ENCODE results near the gene KRT4. TPM values are rescaled to one million over a fixed set of nuclear protein-coding genes. Genes with fewer than 3 reads are reported as not detected.

The KRT4 gene
- total RNA-seq, 1 donor from 2014 or later: not detected

DNA sequence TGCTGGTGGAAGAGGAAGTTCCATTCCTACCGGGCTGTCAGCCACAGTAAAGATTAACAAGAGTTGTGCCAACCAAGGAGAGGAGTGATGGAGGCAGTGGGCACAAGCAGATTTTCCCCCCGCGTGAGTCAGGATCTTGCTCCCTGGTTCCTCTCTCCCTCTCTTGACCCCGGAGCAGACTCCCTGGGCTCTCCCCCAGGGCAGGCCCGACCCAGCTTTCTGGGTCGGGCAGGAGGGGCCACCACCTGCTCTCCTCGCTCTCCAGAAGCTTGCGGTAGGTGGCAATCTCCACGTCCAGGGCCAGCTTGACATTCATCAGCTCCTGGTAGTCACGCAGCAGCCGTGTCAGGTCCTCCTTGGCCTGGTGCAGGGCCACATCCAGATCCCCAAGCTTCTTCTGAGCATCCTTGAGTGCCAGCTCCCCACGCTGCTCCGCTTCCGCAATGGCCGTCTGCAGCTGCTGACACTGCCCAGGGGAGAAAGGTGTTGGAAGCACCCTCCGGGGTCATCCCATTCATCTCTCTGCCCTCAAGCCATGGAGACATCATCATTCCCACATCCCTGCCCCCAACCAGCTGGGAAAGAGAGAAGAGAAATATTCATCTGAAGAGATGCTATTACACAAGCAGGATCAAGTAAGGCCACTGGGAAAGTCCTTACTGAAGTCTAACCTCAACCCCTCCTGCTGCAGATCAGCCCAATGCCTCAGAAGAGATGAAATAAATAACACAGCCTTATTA is 9.0 kb upstream of the KRT4 start:
- DNase-seq (ENCODE audit: extremely low read depth, low read depth, low spot score): no peak

DNA sequence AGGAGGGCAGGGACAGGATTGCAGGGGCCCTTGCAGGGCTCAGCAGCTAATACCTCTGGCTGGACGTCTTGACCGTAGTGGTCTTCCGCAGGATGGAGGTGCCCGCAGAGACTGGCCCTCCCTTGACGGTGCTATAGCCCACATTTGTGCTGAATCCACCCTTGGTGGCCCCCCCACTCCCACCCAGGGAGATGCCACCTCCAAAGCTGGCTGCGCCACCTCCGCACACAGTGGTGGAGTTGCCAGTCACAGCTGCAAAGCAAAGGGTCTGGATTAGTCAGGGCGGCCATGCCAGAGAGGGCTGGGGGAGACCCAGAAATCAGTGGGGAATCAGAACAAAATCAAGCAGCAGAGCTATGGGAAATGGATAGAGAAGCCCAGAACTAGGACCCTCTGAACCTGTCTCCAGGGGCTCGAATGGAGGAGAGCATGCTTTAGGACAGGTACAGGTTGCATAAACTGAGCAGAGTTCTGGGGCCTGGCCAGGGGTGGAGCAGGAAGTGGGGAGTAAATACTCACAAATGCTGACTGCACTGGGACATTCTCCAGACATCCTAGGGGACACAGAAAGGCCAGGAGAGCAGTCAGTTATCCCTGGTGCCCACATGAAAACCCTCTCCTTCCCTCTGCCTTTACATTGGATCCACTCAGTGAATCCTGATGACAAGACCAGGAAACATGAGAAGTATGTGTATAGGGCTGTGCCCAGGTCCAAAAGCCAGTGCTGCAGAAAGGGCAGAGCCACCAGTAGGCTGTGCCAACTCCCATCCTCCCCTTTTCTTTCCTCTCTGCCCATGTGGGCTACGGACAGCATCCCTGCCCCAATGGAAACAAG is 8.1 kb upstream of the KRT4 start:
- no peak for DNase-seq (ENCODE audit: extremely low read depth, low read depth, low spot score)

DNA sequence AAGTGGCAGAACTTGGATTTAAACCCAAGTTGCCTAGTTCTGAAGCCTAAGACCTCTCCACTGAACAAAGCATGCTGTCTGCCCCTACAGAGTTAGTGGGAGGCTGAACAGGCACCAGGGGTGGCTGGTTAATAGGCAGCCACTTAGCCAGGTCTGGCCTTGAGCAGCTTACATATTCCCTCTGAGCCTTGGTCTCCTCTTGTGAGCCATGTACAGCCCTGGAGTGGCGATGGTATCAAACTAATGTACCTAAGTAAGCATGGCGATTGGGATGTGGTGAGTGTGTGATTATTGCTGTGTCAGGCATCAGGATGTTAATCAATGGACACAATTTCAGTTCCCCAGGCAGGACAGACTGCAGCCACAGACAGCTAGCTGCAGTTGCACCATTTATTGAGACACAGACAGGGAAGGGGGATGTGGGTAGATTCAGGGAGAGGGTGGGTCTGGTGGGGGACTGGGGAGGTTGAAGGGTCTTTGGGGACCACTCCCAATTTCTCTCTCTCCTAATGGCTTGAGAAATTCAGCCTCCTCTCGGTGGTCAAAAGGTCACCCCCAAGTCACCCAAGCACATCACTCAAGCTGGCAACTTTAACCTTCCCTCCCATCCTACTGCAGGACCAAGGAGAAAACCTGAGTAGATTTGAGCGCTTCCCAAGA is 7.3 kb upstream of the KRT4 start:
- DNase-seq (ENCODE audit: extremely low read depth, low read depth, low spot score): no peak

DNA sequence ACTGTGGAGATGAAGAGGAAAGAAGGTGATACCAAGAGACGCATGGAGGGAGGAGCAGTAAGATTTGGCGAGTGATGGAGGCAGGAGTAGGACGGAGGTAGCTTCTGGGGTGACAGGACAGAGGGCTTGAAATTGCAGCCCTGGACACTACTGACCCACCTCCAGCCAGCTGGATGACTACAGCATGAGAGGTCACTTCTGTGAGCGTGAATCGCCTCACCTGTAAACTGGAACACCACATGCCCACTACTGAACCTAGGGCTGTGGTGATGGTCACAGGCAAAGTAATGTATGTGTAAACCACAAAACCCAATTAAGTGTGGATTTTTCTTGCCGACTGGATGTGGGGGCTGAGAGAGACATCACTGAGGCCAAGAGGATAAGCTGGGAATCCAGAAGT is 6.6 kb upstream of the KRT4 start:
- DNase-seq (ENCODE audit: extremely low read depth, low read depth, low spot score): no peak

DNA sequence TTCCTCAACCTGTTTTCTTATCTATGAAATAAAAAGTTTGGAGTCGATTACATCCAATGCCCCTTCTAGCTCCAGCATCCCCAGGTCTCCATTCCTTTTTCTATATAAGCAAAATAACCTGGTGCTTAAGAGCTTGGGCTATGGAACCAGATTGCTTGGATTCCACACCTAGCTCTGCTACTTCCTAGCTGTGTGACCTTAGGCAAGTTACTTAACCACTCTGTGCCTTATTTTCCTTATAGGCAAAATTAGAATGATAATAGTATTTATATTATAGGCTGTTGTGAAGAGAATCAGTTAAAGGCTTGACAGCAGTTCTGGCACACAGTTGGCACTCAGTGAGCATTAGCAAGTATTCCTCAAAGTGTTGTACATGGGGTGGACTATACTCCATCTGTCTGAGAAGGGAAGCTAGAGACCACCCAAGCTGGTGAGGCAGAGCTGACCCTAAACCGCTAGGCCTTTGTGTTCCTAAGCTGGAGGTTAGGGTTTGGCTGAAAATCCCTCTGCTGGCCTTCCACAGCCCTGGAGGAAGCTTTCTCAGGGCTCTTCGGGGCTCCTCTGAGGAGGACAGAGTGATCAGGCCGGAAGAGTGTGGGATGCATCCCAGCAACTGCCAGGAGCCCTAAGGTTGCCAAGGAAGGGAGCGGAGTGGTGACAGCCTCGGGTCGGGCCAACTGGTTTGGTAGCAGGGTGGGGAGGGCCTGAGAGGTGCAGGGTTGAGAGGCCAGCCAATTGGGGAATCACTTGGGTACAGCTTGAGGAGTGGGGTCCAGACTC is 6.0 kb upstream of the KRT4 start:
- no peak for DNase-seq (ENCODE audit: extremely low read depth, low read depth, low spot score)

DNA sequence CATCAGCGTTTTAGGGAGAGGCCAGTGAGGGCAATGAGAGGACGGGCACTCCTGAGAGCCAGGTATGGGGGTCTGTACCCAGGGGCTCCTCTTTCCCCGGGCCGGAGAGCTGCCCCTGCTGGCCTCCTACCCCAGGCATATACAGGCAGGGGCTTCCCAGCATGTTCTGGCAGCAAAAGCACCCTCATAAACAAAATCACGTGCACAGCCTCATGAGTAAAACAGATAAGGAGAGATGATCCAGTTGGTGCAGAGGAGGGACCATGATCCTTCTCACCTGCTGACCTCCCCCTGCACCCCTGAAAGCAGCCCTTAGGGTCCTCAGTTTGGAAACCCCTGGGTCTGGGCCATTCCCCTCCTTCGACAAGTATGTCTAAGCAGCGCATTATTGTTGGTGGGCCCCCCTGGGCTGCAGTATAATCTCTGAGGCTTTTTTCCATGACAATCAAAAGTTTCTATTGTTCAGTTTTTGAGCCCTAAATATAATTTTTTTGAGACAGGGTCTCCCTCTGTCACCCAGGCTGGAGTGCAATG is 5.0 kb upstream of the KRT4 start:
- no peak for DNase-seq (ENCODE audit: extremely low read depth, low read depth, low spot score)

DNA sequence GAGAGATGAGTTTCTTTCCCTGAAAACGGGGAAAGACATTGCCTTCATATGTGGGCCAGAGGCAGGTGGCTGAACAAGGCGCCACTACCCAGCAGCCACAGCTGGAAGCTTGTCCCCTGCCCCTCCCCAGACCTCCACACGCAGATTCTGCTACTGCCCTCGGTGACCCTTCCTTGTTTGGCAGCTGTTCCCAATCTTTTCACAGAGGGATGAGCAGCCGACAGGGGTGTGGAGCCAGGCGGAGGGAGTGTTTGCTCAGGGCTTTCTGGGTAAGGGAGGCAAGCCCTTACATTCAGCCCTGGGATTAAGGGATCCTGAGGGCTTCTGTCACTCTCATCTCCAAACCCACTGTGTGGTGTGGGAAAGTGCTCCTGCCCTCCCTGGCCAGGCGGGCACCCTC is 4.5 kb upstream of the KRT4 start:
- no peak for DNase-seq (ENCODE audit: extremely low read depth, low read depth, low spot score)

DNA sequence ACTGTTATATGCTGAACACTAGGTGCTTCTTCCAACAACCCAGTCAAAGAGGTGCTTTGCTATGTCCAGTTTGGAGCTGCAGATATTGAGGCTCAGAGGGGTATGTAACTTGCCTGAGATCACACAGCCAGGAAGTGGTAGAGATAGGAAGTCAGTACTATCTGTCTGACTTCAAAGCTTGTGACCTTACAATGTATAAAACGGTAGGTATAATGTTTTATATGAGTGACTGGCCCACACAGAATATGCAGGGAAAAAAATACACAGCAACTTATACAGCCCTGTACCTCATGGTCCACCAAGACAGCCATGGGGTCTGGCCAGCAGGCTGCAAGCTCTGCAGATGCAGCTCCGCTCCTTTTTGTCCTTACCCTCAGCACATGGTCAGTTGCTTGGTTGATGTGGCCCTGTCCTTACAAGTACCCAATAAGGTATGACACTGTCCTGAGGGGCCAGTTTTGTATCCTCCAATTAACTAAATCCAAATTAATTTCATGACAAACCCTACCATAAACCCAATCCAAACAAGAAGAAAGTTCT is 3.9 kb upstream of the KRT4 start:
- DNase-seq (ENCODE audit: extremely low read depth, low read depth, low spot score): no peak

DNA sequence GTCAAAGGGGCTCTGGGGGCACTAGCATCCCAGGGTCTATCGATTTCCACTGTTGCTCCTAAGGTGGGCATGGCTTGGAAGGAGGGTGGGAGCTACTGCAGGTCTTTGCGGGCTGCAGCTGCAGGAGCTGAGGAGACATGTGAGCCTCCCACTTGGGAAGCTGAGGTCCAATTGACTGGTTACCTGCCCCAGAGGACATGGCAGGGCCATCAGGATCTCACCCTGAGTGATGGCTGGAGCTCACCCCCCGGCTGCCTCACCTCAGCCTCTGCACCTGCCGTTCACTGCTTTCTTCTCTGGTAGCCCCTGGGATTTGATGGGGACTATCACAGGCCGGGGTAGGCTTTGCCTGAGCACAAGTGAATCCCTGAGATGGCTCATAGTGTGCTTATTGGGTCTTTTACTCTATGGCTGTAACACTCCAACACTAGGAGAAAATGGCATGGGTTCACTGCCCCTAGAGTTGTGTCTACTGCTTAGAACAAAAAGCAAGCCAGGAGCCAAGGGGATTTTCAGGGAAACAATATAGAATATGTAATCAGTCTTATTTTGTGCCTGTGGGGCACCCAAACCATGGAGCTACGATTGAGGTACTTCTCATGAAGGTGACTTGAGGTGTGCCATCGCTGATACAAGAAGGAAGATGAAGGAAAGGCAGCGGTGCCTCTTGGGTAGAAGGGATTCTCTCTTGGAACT is 3.2 kb upstream of the KRT4 start:
- DNase-seq (ENCODE audit: extremely low read depth, low read depth, low spot score): no peak

DNA sequence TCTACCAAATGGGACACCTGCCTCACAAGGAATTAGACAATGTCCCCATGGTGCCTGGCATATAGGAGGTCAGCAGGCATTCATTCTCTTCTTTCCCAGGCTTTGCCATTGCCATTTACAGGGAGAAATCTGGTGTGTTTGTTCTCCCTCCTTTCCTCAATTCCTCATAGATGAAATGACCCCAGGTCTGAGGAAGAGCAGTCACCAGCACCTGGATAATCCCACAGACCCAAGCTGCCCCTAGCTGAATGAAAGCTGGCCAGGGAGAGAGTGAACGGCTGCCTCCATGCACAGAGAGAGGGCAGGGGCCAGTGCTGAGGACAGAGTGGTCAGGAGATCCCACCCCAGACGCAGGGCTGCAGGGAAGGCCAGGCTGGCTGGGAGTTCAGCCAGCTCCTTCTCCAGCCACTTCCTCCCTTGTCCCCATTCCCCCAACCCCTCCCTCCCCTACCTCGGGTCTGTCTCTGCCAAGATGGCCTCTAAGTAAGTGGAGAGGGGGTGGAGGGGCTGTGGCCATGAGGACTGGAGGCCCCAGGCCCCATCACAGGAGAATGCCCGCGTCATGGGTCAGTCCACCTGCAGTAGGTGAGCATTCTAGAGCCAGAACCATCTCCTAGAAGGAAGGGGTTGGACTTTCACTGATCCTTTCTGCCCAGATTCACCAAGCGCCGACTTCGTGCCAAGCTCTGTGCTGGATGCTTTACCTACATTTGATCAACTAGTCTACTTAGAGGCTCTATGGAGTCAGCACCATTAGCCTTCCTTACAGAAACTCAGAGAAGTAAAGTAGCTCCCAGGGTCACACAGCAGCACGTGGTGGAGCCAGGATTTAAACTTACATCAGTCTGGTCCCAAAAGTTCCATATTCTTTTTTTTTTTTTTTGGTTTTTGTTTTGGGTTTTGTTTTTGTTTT is 2.0 kb upstream of the KRT4 start:
- no peak for DNase-seq (ENCODE audit: extremely low read depth, low read depth, low spot score)

DNA sequence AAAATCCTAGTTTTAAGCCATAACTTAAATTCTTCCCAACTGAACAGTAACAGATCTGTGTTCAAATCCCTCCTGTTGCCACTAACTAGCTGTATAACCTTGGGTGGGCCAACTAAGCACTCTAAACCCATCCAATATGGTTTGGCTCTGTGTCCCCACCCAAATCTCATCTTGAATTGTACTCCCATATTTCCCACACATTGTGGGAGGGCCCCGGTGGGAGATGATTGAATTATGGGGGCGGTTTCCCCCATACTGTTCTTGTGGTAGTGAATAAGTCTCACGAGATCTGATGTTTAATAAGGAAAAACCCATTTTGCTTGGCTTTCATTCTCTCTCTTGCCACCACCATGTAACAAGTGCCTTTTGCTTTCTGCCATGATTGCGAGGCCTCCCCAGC is 1.2 kb upstream of the KRT4 start:
- DNase-seq (ENCODE audit: extremely low read depth, low read depth, low spot score): no peak

DNA sequence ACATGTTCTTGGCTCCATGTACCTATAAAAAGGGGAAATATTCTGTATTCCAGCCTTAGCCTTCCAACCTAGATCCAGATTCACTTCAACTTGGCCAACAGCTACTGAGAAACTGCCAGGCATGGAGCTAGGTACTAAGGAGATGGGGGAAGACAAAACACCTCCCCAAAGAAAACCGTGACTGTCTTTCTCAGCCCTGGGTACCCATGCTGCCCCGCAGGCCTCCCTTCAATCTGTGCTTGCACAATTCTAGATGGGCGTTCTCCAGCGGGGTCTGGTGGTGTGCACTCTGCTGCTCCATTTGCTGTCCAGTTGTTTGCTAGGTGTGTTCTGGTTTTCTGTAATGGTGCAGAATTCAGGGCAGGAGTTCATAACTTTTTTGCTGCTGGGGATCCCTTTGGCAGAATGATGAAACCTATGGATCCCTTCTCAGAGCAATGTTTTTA is 817 bp upstream of the KRT4 start:
- no peak for DNase-seq (ENCODE audit: extremely low read depth, low read depth, low spot score)

DNA sequence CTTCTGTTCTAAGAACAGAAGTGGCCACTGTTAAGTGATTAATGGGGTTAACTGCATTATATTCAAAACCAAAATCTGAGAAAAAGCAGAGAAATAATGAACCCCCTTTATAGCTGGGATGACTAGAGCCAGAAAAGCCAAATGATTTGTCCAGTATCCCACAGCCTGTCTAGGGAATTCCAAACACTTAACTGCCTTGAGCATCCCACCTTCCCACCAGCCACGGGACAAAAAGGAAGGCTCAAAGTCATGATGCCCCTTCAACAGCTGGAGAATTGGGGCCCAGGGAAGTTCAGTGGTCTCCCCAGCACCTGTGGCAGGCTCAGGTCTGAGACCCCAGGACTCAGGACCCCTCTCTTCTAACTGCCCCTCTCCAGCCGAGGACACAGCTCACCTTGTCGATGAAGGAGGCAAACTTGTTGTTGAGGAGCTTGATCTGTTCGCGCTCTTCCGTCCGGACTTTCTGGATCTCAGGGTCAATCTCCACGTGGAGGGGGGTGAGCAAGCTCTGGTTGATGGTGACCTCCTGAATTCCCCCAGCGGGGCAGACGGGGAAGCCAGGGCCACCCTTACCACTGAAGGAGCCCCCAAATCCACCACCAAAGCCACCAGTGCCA is 605 bp downstream of the KRT4 start:
- no peak for DNase-seq (ENCODE audit: extremely low read depth, low read depth, low spot score)

DNA sequence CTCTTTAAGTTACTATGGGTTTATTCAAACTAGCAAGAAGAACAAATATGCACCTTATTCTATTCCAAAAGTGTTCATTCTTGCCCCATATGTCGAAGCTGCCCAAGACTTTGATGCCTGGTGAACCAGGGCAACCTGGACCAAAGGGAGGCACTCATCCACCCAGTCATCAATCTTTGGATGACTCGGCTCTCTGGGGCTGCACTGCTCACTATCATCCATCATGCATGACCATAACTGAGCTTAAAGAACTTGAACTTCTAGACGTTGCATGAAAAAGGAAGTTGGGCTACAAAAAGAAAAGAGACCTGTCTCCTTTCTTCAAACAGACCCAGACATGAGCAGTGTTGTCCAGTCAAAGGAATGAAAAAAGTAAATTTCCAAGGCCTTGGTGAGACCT is 1.2 kb downstream of the KRT4 start:
- DNase-seq (ENCODE audit: extremely low read depth, low read depth, low spot score): no peak

DNA sequence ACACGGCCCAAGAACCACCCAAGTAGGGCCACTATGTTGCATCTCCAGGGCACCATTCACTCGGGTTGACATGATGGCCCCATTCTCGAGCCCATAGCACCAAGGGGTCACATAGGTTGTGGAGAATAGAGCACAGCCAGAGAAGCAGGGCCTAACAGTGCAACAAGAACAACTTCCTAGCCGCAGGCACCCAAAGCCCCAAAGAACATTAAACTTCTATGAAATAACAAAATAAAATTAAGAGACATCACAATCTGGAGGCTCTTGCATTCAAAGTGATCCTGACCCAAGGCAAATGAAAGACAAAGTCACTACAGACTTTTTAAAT is 1.9 kb downstream of the KRT4 start:
- no peak for DNase-seq (ENCODE audit: extremely low read depth, low read depth, low spot score)

DNA sequence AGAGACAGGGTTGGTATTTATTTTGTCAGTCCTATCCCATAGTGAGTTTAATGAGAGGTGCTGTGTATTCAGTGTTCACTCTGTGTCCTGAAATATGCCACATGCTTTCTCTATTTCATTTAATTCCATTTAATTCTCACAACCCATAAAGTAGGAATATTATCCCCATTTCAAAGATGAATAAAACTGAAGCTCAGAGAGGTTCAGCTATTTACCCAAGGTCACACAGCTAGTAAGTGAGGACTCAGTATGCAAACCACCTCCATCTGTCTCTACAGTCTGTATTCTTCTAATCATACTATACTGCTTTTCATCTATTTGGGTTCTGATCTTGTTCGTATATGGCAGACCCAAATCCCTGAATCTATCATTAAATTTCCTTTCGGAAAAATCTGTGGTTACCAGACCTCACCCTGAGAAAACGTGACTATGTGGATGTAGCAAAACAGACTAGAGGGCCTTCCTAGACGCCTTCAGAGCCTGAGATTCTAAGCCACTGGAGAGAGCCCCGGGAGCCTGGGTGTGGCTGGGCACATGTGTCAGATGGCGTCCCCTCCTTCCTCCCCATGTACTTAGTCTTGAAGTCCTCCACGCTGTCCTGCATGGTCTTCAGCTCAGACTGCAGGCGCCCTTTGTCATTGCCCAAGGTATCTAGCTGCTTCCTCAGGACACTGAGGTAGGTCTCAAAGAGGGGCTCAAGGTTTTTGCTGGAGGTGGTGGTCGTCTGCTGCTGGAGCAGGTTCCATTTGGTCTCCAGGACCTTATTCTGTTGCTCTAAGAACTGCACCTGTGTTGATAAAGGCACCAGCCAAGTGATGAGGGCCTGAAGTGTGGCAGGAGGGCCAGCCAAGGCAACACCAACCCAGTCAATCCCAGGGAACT is 2.5 kb downstream of the KRT4 start:
- no peak for DNase-seq (ENCODE audit: extremely low read depth, low read depth, low spot score)

DNA sequence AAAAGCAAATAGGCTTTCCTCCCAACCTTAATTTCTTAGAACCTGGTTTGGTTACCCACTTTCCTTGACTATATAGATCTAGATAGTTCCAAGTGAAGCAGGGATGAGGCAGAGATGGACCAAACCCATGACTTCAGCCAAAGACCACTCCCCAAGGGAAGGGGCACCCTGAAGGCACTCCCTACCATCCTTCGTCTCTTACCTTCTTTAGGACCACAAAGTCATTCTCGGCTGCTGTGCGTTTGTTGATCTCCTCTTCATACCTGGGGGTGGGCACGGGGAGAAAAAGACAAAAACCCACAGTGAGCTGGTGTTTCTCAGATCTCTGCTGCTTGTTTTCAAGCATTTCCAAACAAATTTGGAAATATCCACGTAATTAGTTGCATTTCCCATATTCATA is 3.4 kb downstream of the KRT4 start:
- DNase-seq (ENCODE audit: extremely low read depth, low read depth, low spot score): no peak

DNA sequence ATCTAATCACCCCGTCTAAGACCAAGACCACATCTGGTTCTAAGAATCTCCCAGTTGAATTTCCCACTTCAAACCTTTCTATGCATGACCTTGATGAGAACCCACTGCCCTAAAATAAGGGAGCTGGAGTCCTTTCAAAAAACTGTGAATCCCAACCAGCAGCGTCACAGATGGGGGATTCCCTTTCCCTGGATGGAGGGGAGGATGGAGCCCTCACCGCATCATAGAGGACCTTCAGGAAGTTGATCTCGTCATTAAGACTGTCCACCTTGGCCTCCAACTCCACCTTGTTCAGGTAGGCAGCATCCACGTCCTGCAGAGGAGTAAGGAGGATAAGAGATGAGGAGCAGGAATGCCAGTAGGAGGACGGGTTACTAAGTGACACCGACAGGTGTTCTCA is 4.8 kb downstream of the KRT4 start:
- DNase-seq (ENCODE audit: extremely low read depth, low read depth, low spot score): no peak
